Tibial nerve (tissue), 4 donors: ENCODE measurements around the gene ACTL6B. TPM values are rescaled to one million over a fixed set of nuclear protein-coding genes. Genes with fewer than 3 reads are reported as not detected.
A peak's percentile ranks its signal among the peaks of the same experiment; 100 is the strongest.

ENCODE experiments used
- DNase-seq, 2 donors: peaks; one replicate each; pipeline ENCODE4 v3.0.0-alpha.2; 2019; ENCODE audit warnings: low spot score in 2 of 2
- H3K27ac ChIP-seq, 4 donors: fragments of 200-600 bp; sonication (generic) in 3 of 4; one replicate each; pipeline ENCODE4 v1.5.1; 2017 to 2019; ENCODE audit warnings: mild to moderate bottlenecking in 1 of 4
- H3K27me3 ChIP-seq, 2 donors: fragments of 200-600 bp; sonication (generic) in 1 of 2; one replicate each; pipeline versions ENCODE4 v1.5.1 to v1.6.0; 2017 to 2019
- H3K36me3 ChIP-seq, 3 donors: fragments of 200-600 bp; sonication (generic); one replicate each; pipeline ENCODE4 v1.5.1; 2018 to 2019
- H3K4me1 ChIP-seq, 4 donors: fragments of 200-600 bp; sonication (generic) in 3 of 4; one replicate each; pipeline ENCODE4 v1.5.1; 2017 to 2019
- H3K4me3 ChIP-seq, 4 donors: fragments of 200-600 bp; sonication (generic) in 3 of 4; one replicate each; pipeline ENCODE4 v1.5.1; 2017 to 2019; ENCODE audit warnings: mild to moderate bottlenecking in 1 of 4, moderate library complexity in 1 of 4
- H3K9me3 ChIP-seq, 4 donors: fragments of 200-600 bp; sonication (generic) in 3 of 4; one replicate each; pipeline ENCODE4 v1.5.1; 2017 to 2019
- EP300 ChIP-seq, 2 donors: sonication (generic); formaldehyde crosslinking; IDR thresholded peaks; one replicate each; pipeline ENCODE4 v1.6.1; 2017; ENCODE audit warnings: antibody characterized with exemption in 2 of 2, mild to moderate bottlenecking in 1 of 2
- POLR2A ChIP-seq, 2 donors: fragments of 450-650 bp; IDR thresholded peaks; one replicate each; pipeline ENCODE4 v1.6.1; 2017; ENCODE audit warnings: antibody characterized with exemption in 2 of 2, mild to moderate bottlenecking in 2 of 2, moderate library complexity in 2 of 2
- WGBS, 2 donors: methylation state at CpG; one replicate each; pipeline ENCODE4 v1.1.5; 2018; 5-methylcytosine and 5-hydroxymethylcytosine counted together
- total RNA-seq, 4 donors: library from RNA; depleted of rRNA; stranded (reverse); fragments of >200 nt; gene quantifications; one replicate each; pipeline ENCODE4 v1.1.0, GENCODE V29; 2016
- TF ChIP-seq, protein P1 (sequence below), 5 experiments: fragments of 200-600 bp in 3 of 5; fragments of 450-650 bp in 2 of 5; sonication (generic) in 3 of 5; IDR thresholded peaks; one replicate each; pipeline ENCODE4 v1.5.1; 2016 to 2019; ENCODE audit warnings: antibody characterized with exemption in 5 of 5, mild to moderate bottlenecking in 3 of 5, moderate library complexity in 2 of 5

Gene ACTL6B
- total RNA-seq, 4 donors from 2014 or later = not detected

DNA sequence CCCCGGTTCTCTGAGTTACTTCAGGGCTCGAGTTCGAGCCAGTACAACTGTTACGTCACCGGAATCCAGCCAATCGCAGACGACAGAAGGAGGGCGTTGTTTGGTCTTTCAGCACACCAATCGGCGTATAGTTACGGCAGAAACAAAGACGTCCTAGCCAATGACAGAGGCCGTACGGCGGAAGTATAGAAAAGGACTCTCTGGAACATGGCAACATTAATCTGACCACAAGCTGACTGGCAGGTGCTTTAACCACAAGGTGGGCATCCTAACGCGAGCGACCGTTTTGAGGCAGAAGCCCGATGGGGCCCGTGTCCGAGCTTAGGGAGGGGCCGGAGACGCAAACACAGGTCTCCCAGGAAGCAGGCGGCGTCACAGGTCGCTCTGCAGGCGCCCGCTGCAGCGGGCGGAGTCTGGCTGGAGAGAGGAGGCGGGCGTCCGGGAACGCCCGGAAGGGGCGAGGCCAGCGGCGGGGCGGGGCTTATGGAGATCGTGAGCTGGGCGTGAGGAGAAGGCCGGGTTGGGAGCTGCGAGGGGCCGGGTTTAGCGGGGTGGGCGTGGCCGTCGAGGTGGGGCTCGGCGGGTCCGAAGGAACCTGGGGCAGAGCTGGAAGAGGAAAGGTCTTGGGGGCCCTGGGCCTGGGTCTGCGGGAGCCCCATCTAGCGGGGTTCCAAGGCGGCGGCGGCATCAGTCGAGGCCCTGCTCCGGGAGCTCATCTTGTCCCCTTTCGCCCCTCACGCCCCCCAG, 44.1 kb downstream of the ACTL6B start, which contains the start of gene MOSPD3:
Gene MOSPD3 (plus strand): TSS at position 558 of the 747 bp plus-strand sequence. CDS start 252 bp downstream, outside the sequence.
- peak; percentile 98 to 100 for DNase-seq
- 0 to 1% methylated on average over 45 to 59 of the region's 61 CpGs for WGBS, 2 donors
- H3K36me3 ChIP-seq = peaks cover 0 to 30% (median 0%) of the 10 kb centered on the region in 3 donors
- no peaks in the 10 kb centered on the region for H3K9me3 ChIP-seq
- peak within 1 kb of the TSS; percentile 53 to 85 (median 60) for H3K4me3 ChIP-seq
- H3K27ac ChIP-seq = peak within 1 kb of the TSS; percentile 94 to 96 (median 95)
- no peaks in the 10 kb centered on the region for H3K27me3 ChIP-seq
- H3K4me1 ChIP-seq = peaks cover 0 to 22% (median 9%) of the 10 kb centered on the region in 4 donors
- TF ChIP-seq EP300 (IDR thresholded peaks at IDR 0.05) = peak; percentile 93 to 94
- TF ChIP-seq, protein P1, sequence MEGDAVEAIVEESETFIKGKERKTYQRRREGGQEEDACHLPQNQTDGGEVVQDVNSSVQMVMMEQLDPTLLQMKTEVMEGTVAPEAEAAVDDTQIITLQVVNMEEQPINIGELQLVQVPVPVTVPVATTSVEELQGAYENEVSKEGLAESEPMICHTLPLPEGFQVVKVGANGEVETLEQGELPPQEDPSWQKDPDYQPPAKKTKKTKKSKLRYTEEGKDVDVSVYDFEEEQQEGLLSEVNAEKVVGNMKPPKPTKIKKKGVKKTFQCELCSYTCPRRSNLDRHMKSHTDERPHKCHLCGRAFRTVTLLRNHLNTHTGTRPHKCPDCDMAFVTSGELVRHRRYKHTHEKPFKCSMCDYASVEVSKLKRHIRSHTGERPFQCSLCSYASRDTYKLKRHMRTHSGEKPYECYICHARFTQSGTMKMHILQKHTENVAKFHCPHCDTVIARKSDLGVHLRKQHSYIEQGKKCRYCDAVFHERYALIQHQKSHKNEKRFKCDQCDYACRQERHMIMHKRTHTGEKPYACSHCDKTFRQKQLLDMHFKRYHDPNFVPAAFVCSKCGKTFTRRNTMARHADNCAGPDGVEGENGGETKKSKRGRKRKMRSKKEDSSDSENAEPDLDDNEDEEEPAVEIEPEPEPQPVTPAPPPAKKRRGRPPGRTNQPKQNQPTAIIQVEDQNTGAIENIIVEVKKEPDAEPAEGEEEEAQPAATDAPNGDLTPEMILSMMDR (IDR thresholded peaks at IDR 0.05) = peak in 3 of 5 experiments; percentile 5 to 63 (median 38)
- TF ChIP-seq POLR2A (IDR thresholded peaks at IDR 0.05) = peak; percentile 51 to 83

GRCh38 chr7:100609958-100610357, 46.3 kb downstream of the ACTL6B start:
- TF ChIP-seq POLR2A (IDR thresholded peaks at IDR 0.05) (no peak), EP300 (IDR thresholded peaks at IDR 0.05) (no peak)
- TF ChIP-seq, protein P1 (IDR thresholded peaks at IDR 0.05) = no peak
- WGBS, 2 donors = 90 to 92% methylated on average over 5 of the region's 5 CpGs
- Histone ChIP-seq H3K9me3 (no peaks in the 10 kb centered on the region), H3K4me3 (no peak overlapping the region), H3K27ac (peak overlapping the region in 1 of 4 donors; percentile 96), H3K4me1 (peaks cover 0 to 34% (median 11%) of the 10 kb centered on the region in 4 donors), H3K36me3 (peaks cover 0 to 16% (median 0%) of the 10 kb centered on the region in 3 donors), H3K27me3 (no peaks in the 10 kb centered on the region)
- DNase-seq = no peak

DNA sequence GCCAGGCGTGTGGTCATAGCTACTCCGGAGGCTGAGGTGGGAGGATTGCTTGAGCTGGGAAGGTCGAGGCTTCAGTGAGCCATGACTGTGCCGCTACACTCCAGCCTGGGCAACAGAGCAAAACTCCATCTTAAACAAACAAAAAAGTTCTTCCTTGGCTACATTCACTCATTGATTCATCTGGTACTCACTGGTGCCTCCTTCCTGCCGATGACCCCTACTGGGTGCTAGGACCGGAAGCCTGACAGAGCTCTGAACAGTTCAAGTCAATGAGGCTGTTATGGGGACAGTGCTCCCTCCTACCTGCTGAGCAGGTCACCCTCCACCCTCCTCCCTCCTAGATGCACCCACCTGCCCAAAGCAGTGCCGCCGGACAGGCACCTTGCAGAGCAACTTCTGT, 49.1 kb downstream of the ACTL6B start:
- TF ChIP-seq EP300 (IDR thresholded peaks at IDR 0.05) = no peak
- no peak for TF ChIP-seq POLR2A (IDR thresholded peaks at IDR 0.05)
- TF ChIP-seq, protein P1 (IDR thresholded peaks at IDR 0.05) = no peak
- DNase-seq = no peak
- Histone ChIP-seq H3K36me3 (peaks cover 0 to 4% (median 0%) of the 10 kb centered on the region in 3 donors), H3K4me3 (no peak overlapping the region), H3K4me1 (peaks cover 0 to 46% (median 6%) of the 10 kb centered on the region in 4 donors), H3K9me3 (no peaks in the 10 kb centered on the region), H3K27me3 (no peaks in the 10 kb centered on the region), H3K27ac (no peak overlapping the region)
- WGBS, 2 donors = 82 to 83% methylated on average over 8 of the region's 8 CpGs

DNA sequence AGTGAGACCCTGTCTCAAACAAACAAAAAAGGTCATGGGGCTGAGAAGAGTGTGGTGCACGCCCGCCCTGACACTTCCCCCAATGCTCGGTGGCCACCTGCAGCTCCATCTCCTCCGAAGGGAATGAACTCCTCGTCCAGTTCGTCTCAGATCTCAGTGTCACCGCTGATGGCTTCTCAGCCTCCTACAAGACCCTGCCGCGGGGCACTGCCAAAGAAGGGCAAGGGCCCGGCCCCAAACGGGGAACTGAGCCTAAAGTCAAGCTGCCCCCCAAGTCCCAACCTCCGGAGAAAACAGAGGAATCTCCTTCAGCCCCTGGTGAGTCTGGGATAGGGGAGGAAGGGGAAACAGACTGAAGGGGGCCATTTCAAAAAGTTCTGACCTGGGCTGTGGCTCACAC, 49.9 kb downstream of the ACTL6B start:
- no peaks in the 10 kb centered on the region for H3K27me3 ChIP-seq
- H3K36me3 ChIP-seq = peaks cover 0 to 4% (median 0%) of the 10 kb centered on the region in 3 donors
- H3K4me1 ChIP-seq = peaks cover 0 to 52% (median 8%) of the 10 kb centered on the region in 4 donors
- 88 to 92% methylated on average over 12 of the region's 12 CpGs for WGBS, 2 donors
- TF ChIP-seq EP300 (IDR thresholded peaks at IDR 0.05) (no peak), POLR2A (IDR thresholded peaks at IDR 0.05) (no peak)
- TF ChIP-seq, protein P1 (IDR thresholded peaks at IDR 0.05) = no peak
- H3K9me3 ChIP-seq = no peaks in the 10 kb centered on the region
- DNase-seq = no peak
- peak overlapping the region in 1 of 4 donors; percentile 91 for H3K27ac ChIP-seq
- no peak overlapping the region for H3K4me3 ChIP-seq
